Epithelial cell of esophagus (primary cell): ENCODE measurements around the gene FURIN.

Experiments
- DNase-seq: peaks from one replicate; pipeline ENCODE4 v3.0.0; 2010; ENCODE audit warnings: low read depth
- H3K4me3 ChIP-seq: 2 replicates; pipeline ENCODE4 v1.5.1; 2011; ENCODE audit warnings: mild to moderate bottlenecking, low read length, control low read depth
- CTCF ChIP-seq: IDR thresholded peaks from 2 replicates; pipeline ENCODE4 v1.5.1; 2011; ENCODE audit warnings: low read depth, mild to moderate bottlenecking, low read length, control low read depth, inconsistent platforms; ENCODE audit not compliant: insufficient read depth; ENCODE audit errors: missing control alignments

Gene FURIN

GRCh38 chr15:90901175-90902039 lies 33.0 kb downstream of the FURIN start:
- no peak for DNase-seq
- no peak for TF ChIP-seq CTCF
- peak overlapping the region; percentile 68 for H3K4me3 ChIP-seq

GRCh38 chr15:90902040-90902839 lies 33.9 kb downstream of the FURIN start:
- peak overlapping the region; percentile 68 for H3K4me3 ChIP-seq
- DNase-seq, result peak; percentile 86
- peak; percentile 81 for TF ChIP-seq CTCF

- peak within 1 kb of the TSS; percentile 79 for H3K4me3 ChIP-seq
- TF ChIP-seq CTCF, result no peak
- peak; percentile 53 for DNase-seq
These were observed 34.7 kb downstream of the FURIN start, which contains the start of gene MAN2A2 for GRCh38 chr15:90902840-90903732. TSS of gene MAN2A2 (plus strand) at chr15:90903302. CDS start at chr15:90904208, 906 bp downstream.

GRCh38 chr15:90903733-90904536 lies 35.5 kb downstream of the FURIN start:
- TF ChIP-seq CTCF, result peak; percentile 33
- H3K4me3 ChIP-seq, result peak overlapping the region; percentile 79
- peak; percentile 48 for DNase-seq

GRCh38 chr15:90904746-90905145 lies 36.4 kb downstream of the FURIN start:
- no peak for TF ChIP-seq CTCF
- DNase-seq, result no peak
- no peak overlapping the region for H3K4me3 ChIP-seq
